ENCODE measurements around the gene MVB12A. TPM values are rescaled to one million over a fixed set of nuclear protein-coding genes. Genes with fewer than 3 reads are reported as not detected.
A peak's percentile ranks its signal among the peaks of the same experiment; 100 is the strongest.

MVB12A gene
- total and polyA plus RNA-seq, 2 of the 8 experiments (the other 6 are each of a cell fraction or from before 2014, with no cell fraction given) = 37.9 to 76.6 TPM

DNA sequence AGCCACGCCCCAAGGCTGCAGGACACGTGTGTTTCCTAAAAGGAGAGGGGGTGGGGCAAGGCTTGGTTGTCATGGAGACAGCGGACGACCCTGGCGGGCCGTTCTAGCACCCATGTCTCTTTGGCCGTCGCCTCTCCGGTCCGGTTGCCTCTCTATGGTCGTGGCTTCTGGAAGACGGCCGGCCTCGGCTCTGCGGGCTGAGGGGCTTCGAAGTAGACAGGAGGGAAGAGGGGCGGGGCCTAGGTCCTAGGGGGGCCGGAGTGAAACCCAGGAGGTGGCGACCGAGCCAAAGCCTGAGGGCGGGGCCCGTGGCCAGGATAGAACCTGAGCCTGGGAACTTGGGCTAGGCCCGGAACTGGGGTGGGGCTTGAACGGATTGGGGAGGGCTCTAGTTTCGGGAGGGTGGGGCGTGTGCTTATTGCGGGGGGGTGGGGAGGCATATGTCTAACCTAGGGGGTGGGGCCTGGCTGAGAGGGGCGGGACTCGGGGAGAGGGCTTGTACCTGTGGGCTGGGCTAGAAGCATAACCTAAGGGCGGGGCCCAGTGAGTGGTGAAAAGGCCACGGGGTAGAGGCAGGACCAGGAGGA lies 49.7 kb downstream of the MVB12A start (continued):
- TF ChIP-seq KDM1A (IDR thresholded peaks at IDR 0.05; ENCODE audit: borderline replicate concordance, low read length) = no peak
- peak; percentile 91 for TF ChIP-seq SP2 (IDR thresholded peaks at IDR 0.05; ENCODE audit: low read length)
- TF ChIP-seq FOSL1 (IDR thresholded peaks at IDR 0.05; ENCODE audit: insufficient read depth, low read depth, low read length) = no peak
- peak; percentile 77 to 98; a peak in 3 of 4 replicates for TF ChIP-seq SIN3A (conservative IDR thresholded peaks at IDR 0.05 in 1 of 2, IDR thresholded peaks at IDR 0.05 in 1 of 2; ENCODE audit: low read depth in 1 of 2, low read length in 2 of 2)
- TF ChIP-seq SRF (IDR thresholded peaks at IDR 0.05; ENCODE audit: low read depth, low read length) = no peak
- no peak for TF ChIP-seq EGR1 (IDR thresholded peaks at IDR 0.05; ENCODE audit: borderline replicate concordance, low read depth, low read length)
- no peak for TF ChIP-seq KDM5A (IDR thresholded peaks at IDR 0.05; ENCODE audit: low read length)
- TF ChIP-seq CEBPB (IDR thresholded peaks at IDR 0.05; ENCODE audit: low read depth, low read length) = no peak
- TF ChIP-seq, protein P1, sequence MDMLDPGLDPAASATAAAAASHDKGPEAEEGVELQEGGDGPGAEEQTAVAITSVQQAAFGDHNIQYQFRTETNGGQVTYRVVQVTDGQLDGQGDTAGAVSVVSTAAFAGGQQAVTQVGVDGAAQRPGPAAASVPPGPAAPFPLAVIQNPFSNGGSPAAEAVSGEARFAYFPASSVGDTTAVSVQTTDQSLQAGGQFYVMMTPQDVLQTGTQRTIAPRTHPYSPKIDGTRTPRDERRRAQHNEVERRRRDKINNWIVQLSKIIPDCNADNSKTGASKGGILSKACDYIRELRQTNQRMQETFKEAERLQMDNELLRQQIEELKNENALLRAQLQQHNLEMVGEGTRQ (IDR thresholded peaks at IDR 0.05; ENCODE audit: low read length) = peak; percentile 36; the same call in 1 of the 2 replicates
- TF ChIP-seq MAFK (IDR thresholded peaks at IDR 0.05; ENCODE audit: low read depth, low read length) = no peak
- no peak for TF ChIP-seq BCL11A (IDR thresholded peaks at IDR 0.05; ENCODE audit: low read depth in 2 of 2, low read length in 2 of 2)
- 0 out of 2 replicates have a peak, but pooled peaks have one; percentile 23 for TF ChIP-seq CHD2 (IDR thresholded peaks at IDR 0.05; ENCODE audit: low read length)
- TF ChIP-seq ZNF274 (IDR thresholded peaks at IDR 0.05; ENCODE audit: borderline replicate concordance, extremely low read depth, low read length) = no peak
- no peak for TF ChIP-seq CBX5 (IDR thresholded peaks at IDR 0.05; ENCODE audit: low read depth, low read length)
- TF ChIP-seq TAF7 (optimal IDR thresholded peaks at IDR 0.05; ENCODE audit: borderline replicate concordance, low read depth, low read length) = no peak
- TF ChIP-seq HDAC2 (IDR thresholded peaks at IDR 0.05; ENCODE audit: borderline replicate concordance in 1 of 2, low read depth in 2 of 2, low read length in 2 of 2) = 0 out of 4 replicates have a peak, but pooled peaks of 1 of the 2 experiments have one; percentile 11
- peak; percentile 25; the same call in 1 of the 2 replicates for TF ChIP-seq TAF1 (IDR thresholded peaks at IDR 0.05; ENCODE audit: low read depth, low read length)
- TF ChIP-seq NRF1 (IDR thresholded peaks at IDR 0.05; ENCODE audit: low read depth, low read length) = no peak
- no peak for TF ChIP-seq SIX5 (IDR thresholded peaks at IDR 0.05; ENCODE audit: low read depth, low read length)
- TF ChIP-seq, protein P2, sequence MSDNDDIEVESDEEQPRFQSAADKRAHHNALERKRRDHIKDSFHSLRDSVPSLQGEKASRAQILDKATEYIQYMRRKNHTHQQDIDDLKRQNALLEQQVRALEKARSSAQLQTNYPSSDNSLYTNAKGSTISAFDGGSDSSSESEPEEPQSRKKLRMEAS (IDR thresholded peaks at IDR 0.05) = peak; percentile 94
- no peak for TF ChIP-seq TBP (IDR thresholded peaks at IDR 0.05; ENCODE audit: low read depth, low read length)
- TF ChIP-seq BACH1 (IDR thresholded peaks at IDR 0.05; ENCODE audit: low read length) = no peak
- TF ChIP-seq GTF2F1 (IDR thresholded peaks at IDR 0.05; ENCODE audit: borderline replicate concordance, low read depth, low read length) = no peak
- TF ChIP-seq JUND (IDR thresholded peaks at IDR 0.05; ENCODE audit: low read length) = no peak
- TF ChIP-seq POLR2AphosphoS5 (IDR thresholded peaks at IDR 0.05; ENCODE audit: low read depth, low read length) = no peak
